ENCODE data around the gene RSU1.

DNA sequence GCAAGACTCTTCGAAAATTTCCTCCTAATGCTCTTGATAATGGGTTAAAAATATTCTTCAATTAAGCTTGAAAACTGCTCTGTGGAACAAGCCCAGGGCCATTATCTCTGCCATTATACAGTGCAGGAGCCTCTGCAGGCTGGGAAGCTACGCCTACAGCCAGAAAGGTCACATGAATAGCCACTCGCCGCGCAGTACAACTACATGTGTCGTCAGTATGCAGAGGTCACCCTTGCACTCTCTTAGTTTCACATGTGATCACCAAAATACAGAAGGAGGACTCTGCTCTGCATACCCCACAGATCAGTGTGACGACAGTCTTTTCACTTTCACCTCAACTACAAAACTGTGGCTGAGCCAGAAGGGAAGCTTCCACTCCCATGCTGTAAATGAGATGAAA is 153.8 kb downstream of the RSU1 start:
- TF ChIP-seq, protein P1, sequence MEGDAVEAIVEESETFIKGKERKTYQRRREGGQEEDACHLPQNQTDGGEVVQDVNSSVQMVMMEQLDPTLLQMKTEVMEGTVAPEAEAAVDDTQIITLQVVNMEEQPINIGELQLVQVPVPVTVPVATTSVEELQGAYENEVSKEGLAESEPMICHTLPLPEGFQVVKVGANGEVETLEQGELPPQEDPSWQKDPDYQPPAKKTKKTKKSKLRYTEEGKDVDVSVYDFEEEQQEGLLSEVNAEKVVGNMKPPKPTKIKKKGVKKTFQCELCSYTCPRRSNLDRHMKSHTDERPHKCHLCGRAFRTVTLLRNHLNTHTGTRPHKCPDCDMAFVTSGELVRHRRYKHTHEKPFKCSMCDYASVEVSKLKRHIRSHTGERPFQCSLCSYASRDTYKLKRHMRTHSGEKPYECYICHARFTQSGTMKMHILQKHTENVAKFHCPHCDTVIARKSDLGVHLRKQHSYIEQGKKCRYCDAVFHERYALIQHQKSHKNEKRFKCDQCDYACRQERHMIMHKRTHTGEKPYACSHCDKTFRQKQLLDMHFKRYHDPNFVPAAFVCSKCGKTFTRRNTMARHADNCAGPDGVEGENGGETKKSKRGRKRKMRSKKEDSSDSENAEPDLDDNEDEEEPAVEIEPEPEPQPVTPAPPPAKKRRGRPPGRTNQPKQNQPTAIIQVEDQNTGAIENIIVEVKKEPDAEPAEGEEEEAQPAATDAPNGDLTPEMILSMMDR (conservative IDR thresholded peaks at IDR 0.05) = no peak
- no peak for TF ChIP-seq ZFX (IDR thresholded peaks at IDR 0.05)

Data from C4-2B (cell line).